AG04450 (cell line): ENCODE results near the gene DUSP5. TPM values are rescaled to one million over a fixed set of nuclear protein-coding genes. Genes with fewer than 3 reads are reported as not detected.

ENCODE experiments used
- CTCF ChIA-PET: fragments of 300-600, 350-600 bp; formaldehyde crosslinking; extraction: SDS; loops from one replicate; lab custom pipeline; 2022; ENCODE audit warnings: antibody characterized with exemption, inconsistent platforms; lab: Charles Lee
- POLR2A ChIA-PET: fragments of 350-600 bp; formaldehyde crosslinking; extraction: SDS; loops from one replicate; lab custom pipeline; 2021; ENCODE audit warnings: antibody characterized with exemption, inconsistent platforms; lab: Yijun Ruan, JAX
- DNase-seq: peaks from one replicate; pipeline ENCODE4 v3.0.0-alpha.2; 2011; ENCODE audit warnings: low read depth, low spot score
- H3K27ac ChIP-seq: one replicate; pipeline ENCODE4 v1.5.1; 2012; ENCODE audit warnings: low read depth, low read length, control low read depth
- H3K27me3 ChIP-seq: one replicate; pipeline ENCODE4 v1.6.0; 2012; ENCODE audit warnings: low read length; ENCODE audit not compliant: control insufficient read depth, insufficient read depth
- H3K4me3 ChIP-seq: 2 replicates; pipeline ENCODE4 v1.5.1; 2011; ENCODE audit warnings: mild to moderate bottlenecking, low read depth, low read length, control low read depth
- H3K9me3 ChIP-seq: 2 replicates; pipeline ENCODE4 v1.5.1; 2012; ENCODE audit warnings: low read length; ENCODE audit not compliant: control insufficient read depth, insufficient read depth
- CTCF ChIP-seq: IDR thresholded peaks from 2 replicates; pipeline ENCODE4 v1.5.1; 2011; ENCODE audit warnings: low read depth, low read length, control low read depth, inconsistent platforms
- polyA plus RNA-seq: library from polyadenylated mRNA; depleted of rRNA; stranded (reverse); fragments of >200 nt; gene quantifications from 2 replicates; pipeline ENCODE4 v1.2.3, GENCODE V29; 2011

The DUSP5 gene
- polyA plus RNA-seq, 1 experiment, result 35.7 TPM

- Histone ChIP-seq H3K27me3 (no peaks in the 10 kb centered on the region), H3K9me3 (no peaks in the 10 kb centered on the region), H3K4me3 (no peak overlapping the region), H3K27ac (peak overlapping the region; percentile 11)
- TF ChIP-seq CTCF, result no peak
- ChIA-PET POLR2A (no interaction called here), CTCF (interaction anchor here (1.7 kb wide), 1 partner anchor 23 kb away, joined by 4 read pairs; no protein-coding TSS in a partner anchor)
- DNase-seq, result no peak
Measured at GRCh38 chr10:110524179-110524858, 26.6 kb downstream of the DUSP5 start.

GRCh38 chr10:110524859-110525232, 27.1 kb downstream of the DUSP5 start:
- Histone ChIP-seq H3K9me3 (no peaks in the 10 kb centered on the region), H3K4me3 (no peak overlapping the region), H3K27me3 (no peaks in the 10 kb centered on the region), H3K27ac (no peak overlapping the region)
- TF ChIP-seq CTCF, result no peak
- DNase-seq, result no peak
- POLR2A ChIA-PET, result no interaction called here
- CTCF ChIA-PET, result interaction anchor here (1.7 kb wide), 1 partner anchor 22 kb away, joined by 4 read pairs; no protein-coding TSS in a partner anchor

GRCh38 chr10:110525349-110526260, 27.9 kb downstream of the DUSP5 start:
- no peak for TF ChIP-seq CTCF
- CTCF ChIA-PET, result interaction anchor here (1.7 kb wide), 1 partner anchor 21 kb away, joined by 4 read pairs; no protein-coding TSS in a partner anchor
- DNase-seq, result no peak
- POLR2A ChIA-PET, result no interaction called here
- Histone ChIP-seq H3K4me3 (no peak overlapping the region), H3K27ac (peak overlapping the region; percentile 39), H3K9me3 (no peaks in the 10 kb centered on the region; the same call in 1 of the 2 replicates), H3K27me3 (no peaks in the 10 kb centered on the region)

GRCh38 chr10:110527731-110528171, 30.0 kb downstream of the DUSP5 start:
- H3K27me3 ChIP-seq, result no peaks in the 10 kb centered on the region
- TF ChIP-seq CTCF, result no peak
- ChIA-PET POLR2A (no interaction called here), CTCF (interaction anchor here (1.6 kb wide), 1 partner anchor 19 kb away, joined by 5 read pairs; no protein-coding TSS in a partner anchor)
- no peaks in the 10 kb centered on the region; the same call in 1 of the 2 replicates for H3K9me3 ChIP-seq
- no peak for DNase-seq
- no peak overlapping the region for H3K4me3 ChIP-seq
- H3K27ac ChIP-seq, result peak overlapping the region; percentile 39
